CD14-positive monocyte (primary cell): ENCODE data around the gene SLC22A23. TPM values are rescaled to one million over a fixed set of nuclear protein-coding genes. Genes with fewer than 3 reads are reported as not detected.

Experiments used
- DNase-seq, 3 donors: peaks; one replicate each; pipeline ENCODE4 v3.0.0-alpha.2; 2011 to 2022
- H2AFZ ChIP-seq: 2 replicates; pipeline ENCODE4 v1.6.0; 2012; ENCODE audit warnings: mild to moderate bottlenecking, low read depth, low read length, inconsistent platforms; ENCODE audit not compliant: insufficient read depth, poor library complexity, severe bottlenecking
- H3K27ac ChIP-seq, 2 donors: 1 replicate in 1 of 2; 2 replicates in 1 of 2; pipeline ENCODE4 v1.5.1; 2012 to 2013; ENCODE audit warnings: low read length in 2 of 2, control low read depth in 1 of 2, inconsistent platforms in 1 of 2, low read depth in 1 of 2, mild to moderate bottlenecking in 1 of 2
- H3K27me3 ChIP-seq, 2 donors: one replicate each; pipeline versions ENCODE4 v1.6.0 to v1.6.1; 2011 to 2013; ENCODE audit warnings: low read length in 2 of 2; ENCODE audit not compliant: control insufficient read depth in 2 of 2, insufficient read depth in 2 of 2
- H3K36me3 ChIP-seq, 2 donors: replicated peaks in 1 of 2; 1 replicate in 1 of 2; 2 replicates in 1 of 2; pipeline versions ENCODE4 v1.5.1 to v1.6.1; 2012 to 2013; ENCODE audit warnings: low read length in 2 of 2, control low read depth in 1 of 2, inconsistent platforms in 1 of 2, mild to moderate bottlenecking in 1 of 2; ENCODE audit not compliant: insufficient read depth in 2 of 2, control insufficient read depth in 1 of 2
- H3K4me1 ChIP-seq, 2 donors: 1 replicate in 1 of 2; 2 replicates in 1 of 2; pipeline versions ENCODE4 v1.5.1 to v1.6.1; 2012 to 2013; ENCODE audit warnings: low read length in 2 of 2, control low read depth in 1 of 2, inconsistent platforms in 1 of 2, mild to moderate bottlenecking in 1 of 2, moderate library complexity in 1 of 2; ENCODE audit not compliant: insufficient read depth in 2 of 2, control insufficient read depth in 1 of 2
- H3K4me2 ChIP-seq: replicated peaks from 2 replicates; pipeline ENCODE3; 2012; ENCODE audit warnings: low read length, moderate library complexity, mild to moderate bottlenecking; ENCODE audit not compliant: poor library complexity, severe bottlenecking; ENCODE audit errors: extremely low read depth
- H3K4me3 ChIP-seq, 3 experiments: fragments of 200-600 bp in 1 of 3; sonication (generic) in 1 of 3; replicated peaks in 1 of 3; 1 replicate in 2 of 3; 2 replicates in 1 of 3; pipeline ENCODE4 v1.5.1; 2011 to 2013; ENCODE audit warnings: low read length in 3 of 3, mild to moderate bottlenecking in 3 of 3, control low read depth in 2 of 3, low read depth in 2 of 3, inconsistent platforms in 1 of 3, moderate library complexity in 1 of 3
- H3K79me2 ChIP-seq: 2 replicates; pipeline ENCODE4 v1.6.0; 2012; ENCODE audit warnings: mild to moderate bottlenecking, control low read depth, inconsistent platforms, low read length, moderate library complexity; ENCODE audit not compliant: insufficient read depth
- H3K9ac ChIP-seq: 2 replicates; pipeline ENCODE4 v1.6.0; 2017; ENCODE audit warnings: low read length, mild to moderate bottlenecking; ENCODE audit not compliant: insufficient read depth, poor library complexity, severe bottlenecking
- H3K9me3 ChIP-seq, 2 donors: replicated peaks in 1 of 2; 1 replicate in 1 of 2; 2 replicates in 1 of 2; pipeline versions ENCODE4 v1.5.1 to v1.6.1; 2012 to 2013; ENCODE audit warnings: low read length in 2 of 2, control low read depth in 1 of 2; ENCODE audit not compliant: control insufficient read depth in 1 of 2, insufficient read depth in 1 of 2
- H4K20me1 ChIP-seq: 2 replicates; pipeline ENCODE4 v1.6.0; 2012; ENCODE audit warnings: mild to moderate bottlenecking, low read length, control low read depth, moderate library complexity; ENCODE audit not compliant: insufficient read depth
- H3K27ac Mint-ChIP-seq, 7 donors: one replicate each; pipeline ENCODE4 v1.8.0; 2020; ENCODE audit warnings: mild to moderate bottlenecking in 7 of 7, mixed read lengths in 7 of 7, moderate library complexity in 6 of 7, inconsistent platforms in 2 of 7
- H3K27me3 Mint-ChIP-seq, 3 donors: one replicate each; pipeline ENCODE4 v1.8.0; 2021 to 2022; ENCODE audit warnings: low read depth in 3 of 3, mild to moderate bottlenecking in 3 of 3, mixed read lengths in 3 of 3, moderate library complexity in 3 of 3, inconsistent platforms in 1 of 3
- H3K36me3 Mint-ChIP-seq, 2 donors: one replicate each; pipeline ENCODE4 v1.8.0; 2020; ENCODE audit warnings: mixed read lengths in 2 of 2, inconsistent platforms in 1 of 2, mild to moderate bottlenecking in 1 of 2
- H3K4me1 Mint-ChIP-seq: one replicate; pipeline ENCODE4 v1.8.0; 2020; ENCODE audit warnings: mild to moderate bottlenecking, mixed read lengths
- H3K4me3 Mint-ChIP-seq, 2 donors: one replicate each; pipeline ENCODE4 v1.8.0; 2020; ENCODE audit warnings: mild to moderate bottlenecking in 2 of 2, mixed read lengths in 2 of 2, moderate library complexity in 1 of 2
- H3K9me3 Mint-ChIP-seq, 7 donors: one replicate each; pipeline ENCODE4 v1.8.0; 2020 to 2022; ENCODE audit warnings: mixed read lengths in 7 of 7, mild to moderate bottlenecking in 6 of 7, moderate library complexity in 6 of 7, inconsistent platforms in 2 of 7
- WGBS: methylation state at CpG from one replicate; pipeline ENCODE4 v1.1.5; 2013; ENCODE audit warnings: missing lambda C conversion rate; ENCODE audit not compliant: insufficient coverage; 5-methylcytosine and 5-hydroxymethylcytosine counted together
- intact Hi-C, 2 donors: fragments of 100-400 bp; cut with micrococcal nuclease; formaldehyde crosslinking; loops; one replicate each; pipeline versions ENCODE4 v1.15.0 to v1.15.1; 2023
- polyA plus RNA-seq, 3 donors: library from polyadenylated mRNA; depleted of rRNA in 1 of 3; unstranded in 2 of 3; stranded (reverse) in 1 of 3; fragments of 300-500 nt in 2 of 3; fragments of >200 nt in 1 of 3; fragmentation: Illumina TruSeq in 2 of 3; gene quantifications; 1 replicate in 2 of 3; 2 replicates in 1 of 3; pipeline ENCODE4 v1.2.3, GENCODE V29; 2012 to 2021
- TF ChIP-seq, protein P1 (sequence below): fragments of 200-600 bp; IDR thresholded peaks from one replicate; pipeline ENCODE4 v1.8.0; 2022; ENCODE audit warnings: antibody characterized with exemption, mild to moderate bottlenecking

SLC22A23 gene
- polyA plus RNA-seq, 3 donors: 0.08 TPM; not detected in 2

GRCh38 chr6:3425574-3425973 lies 31.3 kb downstream of the SLC22A23 start:
- H3K4me3 ChIP-seq: no peak overlapping the region
- intact Hi-C loops: no loop called here
- no peaks in the 10 kb centered on the region for H3K79me2 ChIP-seq
- H3K4me1 ChIP-seq: no peaks in the 10 kb centered on the region
- Mint-ChIP-seq H3K4me3 (no peak overlapping the region), H3K9me3 (no peaks in the 10 kb centered on the region), H3K27me3 (peaks cover 21 to 37% (median 33%) of the 10 kb centered on the region in 3 donors), H3K4me1 (no peaks in the 10 kb centered on the region), H3K27ac (no peak overlapping the region), H3K36me3 (no peaks in the 10 kb centered on the region)
- no peak overlapping the region for H3K27ac ChIP-seq
- H3K36me3 ChIP-seq: no peaks in the 10 kb centered on the region
- H3K9ac ChIP-seq: no peak overlapping the region
- peaks cover 4 to 10% of the 10 kb centered on the region in 2 donors for H3K27me3 ChIP-seq
- no peaks in the 10 kb centered on the region for H3K9me3 ChIP-seq
- TF ChIP-seq, protein P1, sequence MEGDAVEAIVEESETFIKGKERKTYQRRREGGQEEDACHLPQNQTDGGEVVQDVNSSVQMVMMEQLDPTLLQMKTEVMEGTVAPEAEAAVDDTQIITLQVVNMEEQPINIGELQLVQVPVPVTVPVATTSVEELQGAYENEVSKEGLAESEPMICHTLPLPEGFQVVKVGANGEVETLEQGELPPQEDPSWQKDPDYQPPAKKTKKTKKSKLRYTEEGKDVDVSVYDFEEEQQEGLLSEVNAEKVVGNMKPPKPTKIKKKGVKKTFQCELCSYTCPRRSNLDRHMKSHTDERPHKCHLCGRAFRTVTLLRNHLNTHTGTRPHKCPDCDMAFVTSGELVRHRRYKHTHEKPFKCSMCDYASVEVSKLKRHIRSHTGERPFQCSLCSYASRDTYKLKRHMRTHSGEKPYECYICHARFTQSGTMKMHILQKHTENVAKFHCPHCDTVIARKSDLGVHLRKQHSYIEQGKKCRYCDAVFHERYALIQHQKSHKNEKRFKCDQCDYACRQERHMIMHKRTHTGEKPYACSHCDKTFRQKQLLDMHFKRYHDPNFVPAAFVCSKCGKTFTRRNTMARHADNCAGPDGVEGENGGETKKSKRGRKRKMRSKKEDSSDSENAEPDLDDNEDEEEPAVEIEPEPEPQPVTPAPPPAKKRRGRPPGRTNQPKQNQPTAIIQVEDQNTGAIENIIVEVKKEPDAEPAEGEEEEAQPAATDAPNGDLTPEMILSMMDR: no peak
- no peak overlapping the region for H3K4me2 ChIP-seq
- WGBS: no CpG with 5 or more reads among the region's 2 CpGs
- no peaks in the 10 kb centered on the region for H4K20me1 ChIP-seq
- no peak for DNase-seq
- H2AFZ ChIP-seq: no peak overlapping the region

GRCh38 chr6:3424185-3424927 lies 32.5 kb downstream of the SLC22A23 start:
- H3K4me1 Mint-ChIP-seq: no peaks in the 10 kb centered on the region

More at GRCh38 chr6:3424185-3424927, 32.5 kb downstream of the SLC22A23 start:
- no peaks in the 10 kb centered on the region for H3K9me3 ChIP-seq
- H3K36me3 ChIP-seq: no peaks in the 10 kb centered on the region
- DNase-seq: no peak
- no peaks in the 10 kb centered on the region for H3K36me3 Mint-ChIP-seq
- peaks cover 21 to 40% (median 25%) of the 10 kb centered on the region in 3 donors for H3K27me3 Mint-ChIP-seq
- no peaks in the 10 kb centered on the region for H3K4me1 ChIP-seq
- no peaks in the 10 kb centered on the region for H3K9me3 Mint-ChIP-seq
- no peak overlapping the region for H3K4me3 ChIP-seq
- intact Hi-C loops: no loop called here
- H2AFZ ChIP-seq: no peak overlapping the region
- H3K4me2 ChIP-seq: no peak overlapping the region
- no peaks in the 10 kb centered on the region for H4K20me1 ChIP-seq
- H3K27ac ChIP-seq: no peak overlapping the region
- TF ChIP-seq, protein P1: no peak
- H3K9ac ChIP-seq: no peak overlapping the region
- no peak overlapping the region for H3K4me3 Mint-ChIP-seq
- no peaks in the 10 kb centered on the region for H3K79me2 ChIP-seq
- WGBS: 100% methylated on average over 2 of the region's 9 CpGs
- H3K27me3 ChIP-seq: peaks cover 4 to 10% of the 10 kb centered on the region in 2 donors
- peak overlapping the region in 1 of 7 donors; percentile 5 for H3K27ac Mint-ChIP-seq
